H9 (cell line): ENCODE measurements around the gene RUNX2. TPM values are rescaled to one million over a fixed set of nuclear protein-coding genes. Genes with fewer than 3 reads are reported as not detected.

Experiments
- DNase-seq: peaks from one replicate; pipeline ENCODE4 v3.0.0-alpha.2; 2017
- H2AFZ ChIP-seq: one replicate; pipeline ENCODE4 v1.6.1; 2013; ENCODE audit warnings: mild to moderate bottlenecking, low read length, control low read depth, moderate library complexity
- H2AK5ac ChIP-seq: 2 replicates; pipeline ENCODE4 v1.6.1; 2013; ENCODE audit warnings: low read length, control low read depth, mixed read lengths; ENCODE audit not compliant: insufficient read length
- H2BK120ac ChIP-seq: one replicate; pipeline ENCODE4 v1.6.1; 2013; ENCODE audit warnings: low read depth, mild to moderate bottlenecking, low read length, control low read depth, inconsistent platforms; ENCODE audit not compliant: poor library complexity, severe bottlenecking
- H2BK12ac ChIP-seq: 2 replicates; pipeline ENCODE4 v1.6.1; 2013; ENCODE audit warnings: low read length, control low read depth, mixed read lengths, low read depth; ENCODE audit not compliant: insufficient read length
- H2BK15ac ChIP-seq: 2 replicates; pipeline ENCODE4 v1.6.1; 2013; ENCODE audit warnings: low read depth, low read length, control low read depth
- H2BK20ac ChIP-seq: one replicate; pipeline ENCODE4 v1.6.1; 2013; ENCODE audit warnings: low read depth, mild to moderate bottlenecking, low read length, control low read depth, inconsistent platforms; ENCODE audit not compliant: poor library complexity, severe bottlenecking
- H2BK5ac ChIP-seq: 2 replicates; pipeline ENCODE4 v1.6.1; 2013; ENCODE audit warnings: low read length, control low read depth, mixed read lengths; ENCODE audit not compliant: insufficient read length
- H3K14ac ChIP-seq: 2 replicates; pipeline ENCODE4 v1.6.1; 2013; ENCODE audit warnings: low read length, control low read depth; ENCODE audit not compliant: insufficient read depth
- H3K18ac ChIP-seq: 2 replicates; pipeline ENCODE4 v1.6.1; 2013; ENCODE audit warnings: low read depth, mild to moderate bottlenecking, mixed read lengths, low read length, control low read depth; ENCODE audit not compliant: insufficient read length
- H3K23ac ChIP-seq: 2 replicates; pipeline ENCODE4 v1.6.1; 2013; ENCODE audit warnings: low read length, control low read depth, mixed read lengths, low read depth; ENCODE audit not compliant: insufficient read length
- H3K23me2 ChIP-seq: 2 replicates; pipeline ENCODE4 v1.6.1; 2013; ENCODE audit warnings: low read depth, mild to moderate bottlenecking, mixed read lengths, low read length, control low read depth; ENCODE audit not compliant: insufficient read length, poor library complexity, severe bottlenecking
- H3K27ac ChIP-seq: 2 replicates; pipeline ENCODE4 v1.5.1; 2013; ENCODE audit warnings: low read length, control low read depth, mixed read lengths, low read depth; ENCODE audit not compliant: insufficient read length
- H3K27me3 ChIP-seq: 2 replicates; pipeline ENCODE4 v1.6.1; 2013; ENCODE audit warnings: low read length, control low read depth, inconsistent platforms; ENCODE audit not compliant: insufficient read depth
- H3K4ac ChIP-seq: 2 replicates; pipeline ENCODE4 v1.6.1; 2013; ENCODE audit warnings: low read depth, mild to moderate bottlenecking, control low read depth, inconsistent platforms, low read length, moderate library complexity
- H3K4me1 ChIP-seq: 2 replicates; pipeline ENCODE4 v1.6.1; 2013; ENCODE audit warnings: low read length, control low read depth, inconsistent platforms; ENCODE audit not compliant: insufficient read depth
- H3K4me2 ChIP-seq: 2 replicates; pipeline ENCODE4 v1.6.1; 2013; ENCODE audit warnings: low read length, control low read depth, mixed read lengths; ENCODE audit not compliant: insufficient read length, insufficient read depth
- H3K56ac ChIP-seq: 2 replicates; pipeline ENCODE4 v1.6.1; 2013; ENCODE audit warnings: low read depth, mild to moderate bottlenecking, mixed read lengths, low read length, control low read depth; ENCODE audit not compliant: insufficient read length
- H3K79me1 ChIP-seq: 2 replicates; pipeline ENCODE4 v1.6.1; 2013; ENCODE audit warnings: low read depth, mild to moderate bottlenecking, moderate library complexity, low read length, control low read depth, inconsistent platforms; ENCODE audit not compliant: insufficient read depth, poor library complexity, severe bottlenecking
- H3K79me2 ChIP-seq: 2 replicates; pipeline ENCODE4 v1.6.1; 2013; ENCODE audit warnings: low read length, control low read depth, inconsistent platforms; ENCODE audit not compliant: insufficient read depth
- H3K9ac ChIP-seq: 2 replicates; pipeline ENCODE4 v1.6.1; 2013; ENCODE audit warnings: low read length, control low read depth, mixed read lengths; ENCODE audit not compliant: insufficient read length; ENCODE audit errors: extremely low read depth
- H3K9me3 ChIP-seq: one replicate; pipeline ENCODE4 v1.6.1; 2013; ENCODE audit warnings: low read depth, low read length, inconsistent platforms; ENCODE audit not compliant: control insufficient read depth
- H3T11ph ChIP-seq: one replicate; pipeline ENCODE4 v1.6.1; 2013; ENCODE audit warnings: mild to moderate bottlenecking, low read length, control low read depth, inconsistent platforms
- H4K20me1 ChIP-seq: one replicate; pipeline ENCODE4 v1.6.1; 2013; ENCODE audit not compliant: control insufficient read depth, insufficient read length, insufficient read depth
- H4K5ac ChIP-seq: 2 replicates; pipeline ENCODE4 v1.6.1; 2013; ENCODE audit warnings: low read depth, mild to moderate bottlenecking, mixed read lengths, low read length, control low read depth; ENCODE audit not compliant: insufficient read length
- H4K8ac ChIP-seq: replicated peaks from 2 replicates; pipeline ENCODE4 v1.6.1; 2013; ENCODE audit warnings: low read length, control low read depth, mixed read lengths, low read depth; ENCODE audit not compliant: insufficient read length
- H4K91ac ChIP-seq: 2 replicates; pipeline ENCODE4 v1.6.1; 2013; ENCODE audit warnings: low read depth, mild to moderate bottlenecking, moderate library complexity, mixed read lengths, low read length, control low read depth; ENCODE audit not compliant: insufficient read length
- H3K27ac Mint-ChIP-seq, 3 experiments: 2 replicates in 2 of 3; 3 replicates in 1 of 3; pipeline ENCODE4 v1.8.0; 2020 to 2021; ENCODE audit warnings: mixed read lengths in 3 of 3, mild to moderate bottlenecking in 1 of 3, moderate library complexity in 1 of 3
- H3K27me3 Mint-ChIP-seq: 2 replicates; pipeline ENCODE4 v1.8.0; 2021; ENCODE audit warnings: low read depth, mild to moderate bottlenecking, moderate library complexity, mixed read lengths
- H3K36me3 Mint-ChIP-seq, 3 experiments: 2 replicates in 2 of 3; 3 replicates in 1 of 3; pipeline ENCODE4 v1.8.0; 2020 to 2021; ENCODE audit warnings: low read depth in 3 of 3, mixed read lengths in 3 of 3; ENCODE audit not compliant: insufficient read depth in 1 of 3
- H3K4me1 Mint-ChIP-seq, 2 experiments: 2 replicates each; pipeline ENCODE4 v1.8.0; 2020; ENCODE audit warnings: mixed read lengths in 2 of 2
- H3K4me3 Mint-ChIP-seq, 2 experiments: 2 replicates in 1 of 2; 3 replicates in 1 of 2; pipeline ENCODE4 v1.8.0; 2020 to 2021; ENCODE audit warnings: mild to moderate bottlenecking in 2 of 2, mixed read lengths in 2 of 2, moderate library complexity in 1 of 2
- H3K9me3 Mint-ChIP-seq, 2 experiments: 2 replicates in 1 of 2; 3 replicates in 1 of 2; pipeline ENCODE4 v1.8.0; 2020; ENCODE audit warnings: mild to moderate bottlenecking in 2 of 2, mixed read lengths in 2 of 2, moderate library complexity in 1 of 2
- CTCF ChIP-seq: fragments of 200-600 bp; sonication (generic); conservative IDR thresholded peaks from 3 replicates; pipeline ENCODE4 v1.8.0; 2021; ENCODE audit warnings: antibody characterized with exemption, mild to moderate bottlenecking
- WGBS: extraction: QIAGEN DNeasy Blood & Tissue Kit; methylation state at CpG from one replicate; pipeline ENCODE4 v1.1.7; 2013; ENCODE audit warnings: missing lambda C conversion rate, low lambda C conversion rate, mixed read lengths; ENCODE audit not compliant: insufficient read length; ENCODE audit errors: extremely low coverage; 5-methylcytosine and 5-hydroxymethylcytosine counted together
- total RNA-seq: library from RNA; stranded (reverse); gene quantifications from 2 replicates; pipeline ENCODE4 v1.2.1, GENCODE V29; 2021

The RUNX2 gene
- total RNA-seq, 1 experiment from 2014 or later, result 0.15 TPM

GRCh38 chr6:45320349-45320748, 7.8 kb upstream of the RUNX2 start:
- H2BK12ac ChIP-seq, result no peak overlapping the region
- Mint-ChIP-seq H3K4me1 (peaks cover 1 to 7% of the 10 kb centered on the region in 2 experiments; a peak in 3 of 4 replicates), H3K27me3 (no peaks in the 10 kb centered on the region), H3K9me3 (no peaks in the 10 kb centered on the region; a peak in 1 of 5 replicates), H3K4me3 (no peak overlapping the region), H3K36me3 (peaks cover 5 to 14% (median 8%) of the 10 kb centered on the region in 3 experiments), H3K27ac (no peak overlapping the region)
- no peak for TF ChIP-seq CTCF
- no peak overlapping the region for H4K5ac ChIP-seq
- H4K8ac ChIP-seq, result no peak overlapping the region
- no CpG with 5 or more reads among the region's 4 CpGs for WGBS
- no peak overlapping the region for H3K14ac ChIP-seq
- H3K4me2 ChIP-seq, result no peak overlapping the region
- no peak overlapping the region for H3T11ph ChIP-seq
- H3K23me2 ChIP-seq, result no peaks in the 10 kb centered on the region
- H2BK20ac ChIP-seq, result no peak overlapping the region
- no peak overlapping the region for H3K56ac ChIP-seq
- H3K9me3 ChIP-seq, result no peaks in the 10 kb centered on the region
- H3K4me1 ChIP-seq, result no peaks in the 10 kb centered on the region
- DNase-seq, result no peak
- no peak overlapping the region for H3K9ac ChIP-seq
- no peak overlapping the region for H3K4ac ChIP-seq
- H4K20me1 ChIP-seq, result no peaks in the 10 kb centered on the region
- H3K27me3 ChIP-seq, result no peaks in the 10 kb centered on the region
- no peaks in the 10 kb centered on the region for H3K79me2 ChIP-seq
- no peaks in the 10 kb centered on the region for H3K79me1 ChIP-seq
- no peak overlapping the region for H3K18ac ChIP-seq
- no peak overlapping the region for H2AFZ ChIP-seq
- H2BK5ac ChIP-seq, result no peak overlapping the region
- H3K27ac ChIP-seq, result no peak overlapping the region
- H2BK15ac ChIP-seq, result no peak overlapping the region
- no peak overlapping the region for H4K91ac ChIP-seq
- H2BK120ac ChIP-seq, result no peak overlapping the region
- H3K23ac ChIP-seq, result no peak overlapping the region
- H2AK5ac ChIP-seq, result no peak overlapping the region
